CD14-positive monocyte (primary cell): ENCODE measurements around the gene GALNT17. TPM values are rescaled to one million over a fixed set of nuclear protein-coding genes. Genes with fewer than 3 reads are reported as not detected.

Experiments
- DNase-seq, 3 donors: peaks; one replicate each; pipeline ENCODE4 v3.0.0-alpha.2; 2011 to 2022
- H2AFZ ChIP-seq: 2 replicates; pipeline ENCODE4 v1.6.0; 2012; ENCODE audit warnings: mild to moderate bottlenecking, low read depth, low read length, inconsistent platforms; ENCODE audit not compliant: insufficient read depth, poor library complexity, severe bottlenecking
- H3K27ac ChIP-seq, 2 donors: 1 replicate in 1 of 2; 2 replicates in 1 of 2; pipeline ENCODE4 v1.5.1; 2012 to 2013; ENCODE audit warnings: low read length in 2 of 2, control low read depth in 1 of 2, inconsistent platforms in 1 of 2, low read depth in 1 of 2, mild to moderate bottlenecking in 1 of 2
- H3K27me3 ChIP-seq, 2 donors: one replicate each; pipeline versions ENCODE4 v1.6.0 to v1.6.1; 2011 to 2013; ENCODE audit warnings: low read length in 2 of 2; ENCODE audit not compliant: control insufficient read depth in 2 of 2, insufficient read depth in 2 of 2
- H3K36me3 ChIP-seq, 2 donors: replicated peaks in 1 of 2; 1 replicate in 1 of 2; 2 replicates in 1 of 2; pipeline versions ENCODE4 v1.5.1 to v1.6.1; 2012 to 2013; ENCODE audit warnings: low read length in 2 of 2, control low read depth in 1 of 2, inconsistent platforms in 1 of 2, mild to moderate bottlenecking in 1 of 2; ENCODE audit not compliant: insufficient read depth in 2 of 2, control insufficient read depth in 1 of 2
- H3K4me1 ChIP-seq, 2 donors: 1 replicate in 1 of 2; 2 replicates in 1 of 2; pipeline versions ENCODE4 v1.5.1 to v1.6.1; 2012 to 2013; ENCODE audit warnings: low read length in 2 of 2, control low read depth in 1 of 2, inconsistent platforms in 1 of 2, mild to moderate bottlenecking in 1 of 2, moderate library complexity in 1 of 2; ENCODE audit not compliant: insufficient read depth in 2 of 2, control insufficient read depth in 1 of 2
- H3K4me2 ChIP-seq: replicated peaks from 2 replicates; pipeline ENCODE3; 2012; ENCODE audit warnings: low read length, moderate library complexity, mild to moderate bottlenecking; ENCODE audit not compliant: poor library complexity, severe bottlenecking; ENCODE audit errors: extremely low read depth
- H3K4me3 ChIP-seq, 3 experiments: fragments of 200-600 bp in 1 of 3; sonication (generic) in 1 of 3; replicated peaks in 1 of 3; 1 replicate in 2 of 3; 2 replicates in 1 of 3; pipeline ENCODE4 v1.5.1; 2011 to 2013; ENCODE audit warnings: low read length in 3 of 3, mild to moderate bottlenecking in 3 of 3, control low read depth in 2 of 3, low read depth in 2 of 3, inconsistent platforms in 1 of 3, moderate library complexity in 1 of 3
- H3K79me2 ChIP-seq: 2 replicates; pipeline ENCODE4 v1.6.0; 2012; ENCODE audit warnings: mild to moderate bottlenecking, control low read depth, inconsistent platforms, low read length, moderate library complexity; ENCODE audit not compliant: insufficient read depth
- H3K9ac ChIP-seq: 2 replicates; pipeline ENCODE4 v1.6.0; 2017; ENCODE audit warnings: low read length, mild to moderate bottlenecking; ENCODE audit not compliant: insufficient read depth, poor library complexity, severe bottlenecking
- H3K9me3 ChIP-seq, 2 donors: replicated peaks in 1 of 2; 1 replicate in 1 of 2; 2 replicates in 1 of 2; pipeline versions ENCODE4 v1.5.1 to v1.6.1; 2012 to 2013; ENCODE audit warnings: low read length in 2 of 2, control low read depth in 1 of 2; ENCODE audit not compliant: control insufficient read depth in 1 of 2, insufficient read depth in 1 of 2
- H4K20me1 ChIP-seq: 2 replicates; pipeline ENCODE4 v1.6.0; 2012; ENCODE audit warnings: mild to moderate bottlenecking, low read length, control low read depth, moderate library complexity; ENCODE audit not compliant: insufficient read depth
- H3K27ac Mint-ChIP-seq, 7 donors: one replicate each; pipeline ENCODE4 v1.8.0; 2020; ENCODE audit warnings: mild to moderate bottlenecking in 7 of 7, mixed read lengths in 7 of 7, moderate library complexity in 6 of 7, inconsistent platforms in 2 of 7
- H3K27me3 Mint-ChIP-seq, 3 donors: one replicate each; pipeline ENCODE4 v1.8.0; 2021 to 2022; ENCODE audit warnings: low read depth in 3 of 3, mild to moderate bottlenecking in 3 of 3, mixed read lengths in 3 of 3, moderate library complexity in 3 of 3, inconsistent platforms in 1 of 3
- H3K36me3 Mint-ChIP-seq, 2 donors: one replicate each; pipeline ENCODE4 v1.8.0; 2020; ENCODE audit warnings: mixed read lengths in 2 of 2, inconsistent platforms in 1 of 2, mild to moderate bottlenecking in 1 of 2
- H3K4me1 Mint-ChIP-seq: one replicate; pipeline ENCODE4 v1.8.0; 2020; ENCODE audit warnings: mild to moderate bottlenecking, mixed read lengths
- H3K4me3 Mint-ChIP-seq, 2 donors: one replicate each; pipeline ENCODE4 v1.8.0; 2020; ENCODE audit warnings: mild to moderate bottlenecking in 2 of 2, mixed read lengths in 2 of 2, moderate library complexity in 1 of 2
- H3K9me3 Mint-ChIP-seq, 7 donors: one replicate each; pipeline ENCODE4 v1.8.0; 2020 to 2022; ENCODE audit warnings: mixed read lengths in 7 of 7, mild to moderate bottlenecking in 6 of 7, moderate library complexity in 6 of 7, inconsistent platforms in 2 of 7
- CTCF ChIP-seq: fragments of 200-600 bp; IDR thresholded peaks from one replicate; pipeline ENCODE4 v1.8.0; 2022; ENCODE audit warnings: antibody characterized with exemption, mild to moderate bottlenecking
- WGBS: methylation state at CpG from one replicate; pipeline ENCODE4 v1.1.5; 2013; ENCODE audit warnings: missing lambda C conversion rate; ENCODE audit not compliant: insufficient coverage; 5-methylcytosine and 5-hydroxymethylcytosine counted together
- intact Hi-C, 2 donors: fragments of 100-400 bp; cut with micrococcal nuclease; formaldehyde crosslinking; loops; one replicate each; pipeline versions ENCODE4 v1.15.0 to v1.15.1; 2023
- polyA plus RNA-seq, 3 donors: library from polyadenylated mRNA; depleted of rRNA in 1 of 3; unstranded in 2 of 3; stranded (reverse) in 1 of 3; fragments of 300-500 nt in 2 of 3; fragments of >200 nt in 1 of 3; fragmentation: Illumina TruSeq in 2 of 3; gene quantifications; 1 replicate in 2 of 3; 2 replicates in 1 of 3; pipeline ENCODE4 v1.2.3, GENCODE V29; 2012 to 2021

The GALNT17 gene
- polyA plus RNA-seq, 3 donors, result not detected

GRCh38 chr7:71491336-71491735 lies 359.4 kb downstream of the GALNT17 start:
- Histone ChIP-seq H3K27me3 (no peaks in the 10 kb centered on the region), H3K27ac (no peak overlapping the region), H2AFZ (no peak overlapping the region), H3K9me3 (peaks cover 5 to 9% of the 10 kb centered on the region in 2 donors), H3K4me2 (no peak overlapping the region), H4K20me1 (no peaks in the 10 kb centered on the region), H3K9ac (no peak overlapping the region), H3K4me3 (no peak overlapping the region), H3K4me1 (no peaks in the 10 kb centered on the region), H3K36me3 (no peaks in the 10 kb centered on the region), H3K79me2 (no peaks in the 10 kb centered on the region)
- TF ChIP-seq CTCF, result no peak
- no peaks in the 10 kb centered on the region for H3K4me1 Mint-ChIP-seq
- 81% methylated on average over 4 of the region's 6 CpGs for WGBS
- peaks cover 2 to 10% (median 9%) of the 10 kb centered on the region in 7 donors for H3K9me3 Mint-ChIP-seq
- intact Hi-C loops, result no loop called here
- no peaks in the 10 kb centered on the region for H3K36me3 Mint-ChIP-seq
- no peak overlapping the region for H3K4me3 Mint-ChIP-seq
- no peaks in the 10 kb centered on the region for H3K27me3 Mint-ChIP-seq
- H3K27ac Mint-ChIP-seq, result peak overlapping the region in 1 of 7 donors; percentile 62
- no peak for DNase-seq

GRCh38 chr7:71495828-71496227 lies 363.9 kb downstream of the GALNT17 start:
- Histone ChIP-seq H3K36me3 (no peaks in the 10 kb centered on the region), H3K4me2 (no peak overlapping the region), H2AFZ (no peak overlapping the region), H3K27me3 (no peaks in the 10 kb centered on the region), H3K27ac (no peak overlapping the region), H4K20me1 (no peaks in the 10 kb centered on the region), H3K79me2 (no peaks in the 10 kb centered on the region), H3K4me1 (no peaks in the 10 kb centered on the region), H3K4me3 (no peak overlapping the region), H3K9me3 (peaks cover 0 to 3% of the 10 kb centered on the region in 2 donors), H3K9ac (no peak overlapping the region)
- TF ChIP-seq CTCF, result no peak
- DNase-seq, result no peak
- no peak overlapping the region for H3K27ac Mint-ChIP-seq
- 77% methylated on average over 3 of the region's 4 CpGs for WGBS
- intact Hi-C loops, result no loop called here
- peaks cover 0 to 9% (median 5%) of the 10 kb centered on the region in 7 donors for H3K9me3 Mint-ChIP-seq
- H3K4me3 Mint-ChIP-seq, result no peak overlapping the region
- no peaks in the 10 kb centered on the region for H3K36me3 Mint-ChIP-seq
- H3K4me1 Mint-ChIP-seq, result no peaks in the 10 kb centered on the region
- no peaks in the 10 kb centered on the region for H3K27me3 Mint-ChIP-seq
